GM19467 (cell line): ENCODE results near the gene DSCAML1.

Experiments
- ATAC-seq: cut with Tn5 transposase; IDR thresholded peaks from one replicate; pipeline ENCODE4 v1.9.1; 2021; ENCODE audit warnings: mild to moderate bottlenecking, moderate library complexity; ENCODE audit not compliant: unreplicated experiment

The DSCAML1 gene

GRCh38 chr11:117441146-117441975 is 355.7 kb downstream of the DSCAML1 start:
- ATAC-seq, result no peak

DNA sequence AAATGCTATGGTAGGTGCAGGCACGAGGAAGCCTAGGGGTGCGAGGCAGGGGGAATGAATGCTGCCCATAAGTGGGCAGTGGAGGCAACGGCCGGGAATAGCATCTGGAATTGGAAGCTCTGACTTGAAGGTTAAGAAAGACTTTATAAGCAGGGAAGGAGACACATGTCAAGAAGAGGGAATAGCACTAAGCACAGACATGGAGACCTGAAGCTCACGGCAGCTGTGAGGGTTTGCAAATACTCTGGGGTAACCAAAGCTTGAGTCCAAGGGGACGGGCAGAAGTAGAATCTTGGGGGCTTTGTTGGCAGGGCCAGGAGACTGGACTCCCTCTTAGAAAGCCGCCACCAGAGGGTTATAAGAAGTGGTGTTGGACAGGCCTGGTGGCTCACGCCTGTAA is 356.8 kb downstream of the DSCAML1 start:
- no peak for ATAC-seq

- no peak for ATAC-seq
These were observed 357.8 kb downstream of the DSCAML1 start for GRCh38 chr11:117439256-117439655.

- no peak for ATAC-seq
These were observed 358.5 kb downstream of the DSCAML1 start for GRCh38 chr11:117438371-117439000.

DNA sequence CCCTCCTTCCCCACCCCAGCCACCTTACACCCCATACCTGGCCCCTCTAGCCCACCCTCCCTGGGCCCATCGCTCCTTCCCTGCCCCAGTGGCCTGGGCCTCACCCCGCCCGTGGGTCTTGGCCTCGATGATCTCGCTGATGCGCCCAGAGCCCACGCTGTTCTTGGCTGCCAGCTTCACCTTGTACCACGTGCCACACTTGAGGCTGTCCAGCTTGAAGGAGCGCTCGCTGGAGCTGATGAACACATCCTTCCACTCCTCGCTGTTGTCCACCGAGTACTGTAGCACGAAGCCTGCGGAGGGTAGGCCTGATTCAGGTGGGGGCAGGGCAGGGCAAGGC is 359.3 kb downstream of the DSCAML1 start:
- no peak for ATAC-seq

DNA sequence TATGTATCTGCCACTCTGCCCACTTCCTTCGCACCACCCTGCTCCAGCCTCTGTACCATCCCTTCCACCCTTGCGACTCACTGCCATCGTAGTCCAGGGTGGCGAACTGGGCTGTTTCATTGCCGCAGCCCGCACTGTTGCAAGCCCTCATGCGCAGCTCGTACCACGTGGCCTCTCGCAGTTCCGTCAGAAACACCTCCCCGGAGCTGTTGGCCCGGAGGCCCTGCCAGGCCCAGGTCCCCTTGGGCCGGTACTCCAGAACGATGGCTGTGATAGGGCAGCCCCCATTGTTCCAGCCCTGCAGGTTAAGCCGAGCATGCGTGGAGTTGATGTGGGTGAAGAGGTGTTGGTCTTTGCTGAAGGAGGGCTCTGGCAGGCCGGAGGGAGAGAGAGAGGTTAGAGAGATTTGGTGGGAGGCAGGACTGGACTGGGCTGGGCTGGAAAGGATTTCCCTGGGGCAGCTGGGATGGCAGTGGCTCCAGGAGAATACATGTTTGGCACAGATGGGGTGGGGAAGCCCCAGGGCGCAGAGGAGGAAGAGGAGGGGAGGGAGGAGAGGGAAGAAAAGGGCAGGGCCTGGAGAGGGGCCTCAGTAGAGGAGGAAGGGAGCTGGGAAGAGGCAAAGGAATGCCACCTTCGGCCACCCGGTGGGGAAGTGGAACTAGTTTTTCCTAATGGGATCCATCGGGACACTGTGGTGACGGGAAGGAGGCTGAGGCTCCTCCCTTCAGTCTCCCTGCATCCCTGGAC is 359.8 kb downstream of the DSCAML1 start:
- no peak for ATAC-seq

- ATAC-seq, result no peak
These were observed 361.7 kb downstream of the DSCAML1 start for GRCh38 chr11:117435326-117435725.

DNA sequence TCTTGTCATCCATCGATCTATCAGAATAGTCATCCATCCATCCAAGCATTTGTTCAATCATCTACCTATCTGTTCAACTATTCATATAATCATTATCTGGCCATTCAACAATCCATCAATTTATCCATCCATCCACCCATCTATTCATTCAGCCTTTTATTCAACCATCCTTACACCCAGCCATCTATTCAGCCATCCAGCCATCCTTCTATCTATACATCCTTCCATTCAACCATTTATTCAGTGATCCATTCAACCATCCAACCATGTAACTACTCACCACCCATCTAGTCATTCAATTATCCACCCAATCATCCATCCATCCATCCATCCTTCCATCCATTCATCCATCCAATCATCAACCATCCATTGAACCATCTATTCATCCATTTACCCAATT is 362.5 kb downstream of the DSCAML1 start:
- ATAC-seq, result no peak

GRCh38 chr11:117433717-117434116 is 363.3 kb downstream of the DSCAML1 start:
- ATAC-seq, result no peak

- no peak for ATAC-seq
These were observed 365.6 kb downstream of the DSCAML1 start for GRCh38 chr11:117431436-117431835.

DNA sequence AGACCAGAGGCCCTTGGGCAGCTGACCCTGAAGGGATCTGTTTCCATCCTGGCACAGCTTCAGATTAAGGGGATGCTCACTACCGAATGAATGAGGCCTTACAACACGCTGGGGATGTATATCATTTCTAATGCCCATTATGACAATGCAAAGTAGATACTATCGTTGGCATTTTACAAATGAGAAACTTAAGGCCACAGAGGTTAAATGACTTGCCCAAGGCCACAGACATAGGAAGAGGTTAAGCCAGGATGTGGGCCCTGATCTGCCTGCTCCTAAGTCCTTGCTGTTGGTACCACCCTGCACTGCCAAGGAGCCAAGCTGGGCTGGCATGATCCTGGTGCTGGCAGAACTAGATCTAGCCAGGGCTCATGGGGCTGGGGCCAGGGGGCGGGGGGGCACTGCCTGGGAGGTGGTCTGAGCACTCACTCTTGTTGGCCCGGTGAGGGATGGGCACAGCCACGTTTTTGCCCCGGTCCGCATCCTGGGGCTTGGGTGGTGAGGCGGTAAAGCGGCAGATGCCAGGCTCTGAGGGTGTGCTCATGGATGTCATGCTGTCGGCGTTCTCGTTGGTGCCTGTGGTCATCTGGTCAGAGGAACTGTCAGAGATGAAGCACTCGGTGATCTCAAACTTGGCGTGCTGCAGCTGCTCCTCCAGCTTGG is 366.6 kb downstream of the DSCAML1 start:
- no peak for ATAC-seq

GRCh38 chr11:117428856-117429229 is 368.2 kb downstream of the DSCAML1 start:
- no peak for ATAC-seq

GRCh38 chr11:117428186-117428855 is 368.7 kb downstream of the DSCAML1 start:
- ATAC-seq, result no peak

- ATAC-seq, result no peak
These were observed 369.6 kb downstream of the DSCAML1 start for GRCh38 chr11:117427356-117427874.

DNA sequence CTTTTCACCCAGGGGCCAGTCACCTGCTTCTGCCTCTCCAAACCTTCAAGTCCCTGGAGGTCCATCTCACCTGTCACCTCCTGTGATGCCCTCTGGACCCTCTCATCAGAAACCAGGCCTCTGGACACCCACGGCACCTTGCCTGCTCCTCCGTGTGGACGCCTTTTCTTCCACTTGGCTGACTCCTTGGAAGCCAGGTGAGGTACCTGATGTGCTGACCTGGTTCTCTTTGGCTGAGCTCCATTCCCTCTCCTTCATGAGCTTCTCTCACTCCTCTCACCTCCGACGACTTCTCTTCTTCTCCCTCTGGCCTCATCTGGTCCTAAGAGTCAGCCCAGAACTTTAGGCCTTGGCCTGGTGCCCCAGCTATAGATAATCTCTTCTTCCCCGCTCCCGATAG is 370.1 kb downstream of the DSCAML1 start:
- no peak for ATAC-seq

DNA sequence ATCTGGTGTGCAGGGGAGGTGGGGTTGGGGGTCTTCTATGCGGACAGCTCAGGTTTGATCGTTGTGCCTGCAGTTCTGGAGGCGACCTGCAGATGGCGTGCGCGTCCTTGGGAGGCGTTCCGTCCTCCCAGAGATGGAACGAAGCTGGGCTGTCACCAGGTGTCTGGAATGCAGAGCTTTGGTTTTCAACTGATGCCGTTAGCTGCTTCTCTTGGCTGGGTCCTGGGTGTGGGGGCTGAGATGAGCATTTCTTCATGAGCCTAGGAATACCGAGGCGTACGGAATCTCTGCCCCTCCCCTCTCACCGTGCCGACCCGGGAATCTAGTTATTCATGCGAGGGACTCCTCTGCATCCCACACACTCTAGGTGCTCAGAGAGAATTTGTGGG is 370.7 kb downstream of the DSCAML1 start:
- no peak for ATAC-seq

GRCh38 chr11:117425679-117426296 is 371.2 kb downstream of the DSCAML1 start:
- no peak for ATAC-seq

DNA sequence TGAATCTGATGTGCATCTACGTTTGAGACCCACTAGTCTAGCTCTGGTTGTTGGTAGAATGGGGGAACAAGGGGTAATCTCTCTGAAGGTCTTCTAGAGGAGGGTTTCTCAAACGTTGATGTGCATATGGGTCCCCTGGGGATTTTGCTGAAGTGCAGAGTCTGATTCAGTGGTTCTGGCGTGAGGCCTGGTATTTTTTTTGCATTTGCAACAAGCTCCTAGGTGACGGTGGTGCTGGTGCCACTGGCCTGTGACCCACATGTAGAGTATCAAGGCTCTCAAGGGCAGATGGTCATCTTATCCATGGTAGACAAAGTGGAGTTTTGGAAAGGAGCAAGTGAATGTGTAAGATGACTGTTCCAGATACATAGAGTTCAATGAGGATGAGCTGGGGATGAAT is 372.2 kb downstream of the DSCAML1 start:
- no peak for ATAC-seq

DNA sequence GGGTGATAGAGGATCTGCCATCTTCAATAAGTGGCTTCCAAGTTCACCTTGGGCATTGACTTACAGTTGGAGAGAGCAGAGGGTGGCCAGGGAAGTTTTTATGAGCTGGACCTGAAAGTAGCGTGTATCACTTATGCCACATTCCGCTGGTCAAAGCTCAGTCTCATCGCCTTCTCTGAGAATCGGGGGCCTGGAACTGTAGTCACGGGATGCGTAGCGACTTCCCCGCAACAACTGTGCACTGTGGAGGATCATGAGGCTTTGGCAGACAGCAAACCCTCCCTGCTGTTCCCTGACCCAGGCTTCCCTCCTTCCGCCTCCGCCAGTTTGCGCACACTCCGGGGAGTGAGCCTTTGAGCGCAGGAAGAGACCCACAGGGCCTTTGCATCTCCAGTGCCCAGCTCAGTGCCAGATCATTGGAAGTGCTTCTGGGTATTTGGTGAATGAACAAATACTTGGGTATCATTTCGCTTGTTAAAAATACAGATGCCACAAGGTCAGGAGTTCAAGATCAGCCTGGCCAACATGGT is 373.9 kb downstream of the DSCAML1 start:
- ATAC-seq, result no peak

GRCh38 chr11:117421476-117421875 is 375.5 kb downstream of the DSCAML1 start:
- ATAC-seq, result no peak
